BLaER1 (cell line): ENCODE data around the gene EPB41L3.

Experiments
- H3K27ac ChIP-seq: shearing (Covaris generic); formaldehyde crosslinking; 2 replicates; pipeline ENCODE4 v1.8.1; 2022
- H3K27me3 ChIP-seq: shearing (Covaris generic); formaldehyde crosslinking; 2 replicates; pipeline ENCODE4 v1.8.1; 2022
- H3K36me3 ChIP-seq: shearing (Covaris generic); formaldehyde crosslinking; 2 replicates; pipeline ENCODE4 v1.8.1; 2022
- H3K4me1 ChIP-seq: shearing (Covaris generic); formaldehyde crosslinking; 2 replicates; pipeline ENCODE4 v1.8.1; 2022
- H3K4me2 ChIP-seq: shearing (Covaris generic); formaldehyde crosslinking; 2 replicates; pipeline ENCODE4 v1.8.1; 2022
- H3K4me3 ChIP-seq: shearing (Covaris generic); formaldehyde crosslinking; 2 replicates; pipeline ENCODE4 v1.8.1; 2022
- H3K9ac ChIP-seq: shearing (Covaris generic); formaldehyde crosslinking; 2 replicates; pipeline ENCODE4 v1.8.1; 2022
- H3K9me3 ChIP-seq: shearing (Covaris generic); formaldehyde crosslinking; 2 replicates; pipeline ENCODE4 v1.8.1; 2022
- H4K20me1 ChIP-seq: shearing (Covaris generic); formaldehyde crosslinking; 2 replicates; pipeline ENCODE4 v1.8.1; 2022
- Cebpa-rat ChIP-seq: shearing (Covaris generic); IDR thresholded peaks from 2 replicates; pipeline ENCODE4 v1.8.1; 2022

Gene EPB41L3

GRCh38 chr18:5420906-5421305, 122.9 kb downstream of the EPB41L3 start:
- Histone ChIP-seq H3K4me1 (no peaks in the 10 kb centered on the region), H3K9ac (no peak overlapping the region), H3K27me3 (no peaks in the 10 kb centered on the region), H4K20me1 (no peaks in the 10 kb centered on the region), H3K4me3 (no peak overlapping the region), H3K36me3 (no peaks in the 10 kb centered on the region), H3K9me3 (no peaks in the 10 kb centered on the region), H3K4me2 (no peak overlapping the region), H3K27ac (no peak overlapping the region)
- no peak for TF ChIP-seq Cebpa-rat

DNA sequence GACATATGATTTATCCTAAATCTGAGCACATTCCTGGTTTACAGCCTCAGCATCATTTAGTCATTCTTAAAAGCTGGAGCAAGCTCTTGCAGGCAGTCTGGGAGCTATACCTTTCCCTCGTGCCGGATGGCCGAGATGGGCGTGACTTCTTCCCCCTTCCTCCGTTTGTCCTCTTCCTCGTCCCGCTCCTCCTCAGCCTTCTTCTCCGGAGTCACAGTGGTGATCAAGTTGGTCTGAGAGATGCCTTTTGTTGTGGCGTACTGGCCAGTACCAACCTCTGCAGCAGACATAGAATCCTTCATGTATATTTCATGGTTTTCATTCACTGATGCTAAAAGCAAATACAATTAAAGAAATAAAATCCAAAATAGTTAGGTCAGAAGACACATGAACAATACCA, 124.2 kb downstream of the EPB41L3 start:
- no peak overlapping the region for H3K9ac ChIP-seq
- H3K4me3 ChIP-seq = no peak overlapping the region
- no peaks in the 10 kb centered on the region for H4K20me1 ChIP-seq
- H3K27me3 ChIP-seq = no peaks in the 10 kb centered on the region
- H3K9me3 ChIP-seq = no peaks in the 10 kb centered on the region
- H3K27ac ChIP-seq = no peak overlapping the region
- TF ChIP-seq Cebpa-rat = no peak
- no peaks in the 10 kb centered on the region for H3K4me1 ChIP-seq
- H3K4me2 ChIP-seq = no peak overlapping the region
- no peaks in the 10 kb centered on the region for H3K36me3 ChIP-seq

DNA sequence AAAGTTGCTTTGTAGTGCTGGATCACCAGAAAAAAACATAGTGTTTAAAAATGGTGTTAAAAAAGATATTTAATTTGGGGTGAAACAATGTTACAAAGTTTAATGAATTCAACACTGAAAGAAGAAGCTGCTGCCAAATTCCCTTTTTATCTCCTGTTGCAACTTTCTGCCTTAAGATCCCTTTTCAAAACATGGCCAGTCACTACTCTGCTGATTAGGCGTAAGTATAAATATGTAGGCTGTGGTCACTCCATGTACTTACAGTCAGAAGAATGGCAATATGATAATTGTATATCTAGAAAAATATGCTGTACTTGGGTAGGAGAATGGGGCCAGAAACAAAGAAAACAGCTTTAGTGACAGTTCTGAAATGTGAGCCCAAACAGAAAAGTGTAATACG, 124.8 kb downstream of the EPB41L3 start:
- TF ChIP-seq Cebpa-rat = no peak
- H3K27ac ChIP-seq = no peak overlapping the region
- H3K4me1 ChIP-seq = no peaks in the 10 kb centered on the region
- no peak overlapping the region for H3K4me3 ChIP-seq
- no peaks in the 10 kb centered on the region for H3K36me3 ChIP-seq
- no peak overlapping the region for H3K9ac ChIP-seq
- H3K9me3 ChIP-seq = no peaks in the 10 kb centered on the region
- H3K27me3 ChIP-seq = no peaks in the 10 kb centered on the region
- H4K20me1 ChIP-seq = no peaks in the 10 kb centered on the region
- H3K4me2 ChIP-seq = no peak overlapping the region

GRCh38 chr18:5417342-5417741, 126.5 kb downstream of the EPB41L3 start:
- TF ChIP-seq Cebpa-rat = no peak
- H3K9ac ChIP-seq = no peak overlapping the region
- H3K4me2 ChIP-seq = no peak overlapping the region
- H3K4me3 ChIP-seq = no peak overlapping the region
- no peaks in the 10 kb centered on the region for H3K4me1 ChIP-seq
- no peaks in the 10 kb centered on the region for H4K20me1 ChIP-seq
- no peaks in the 10 kb centered on the region for H3K27me3 ChIP-seq
- H3K36me3 ChIP-seq = no peaks in the 10 kb centered on the region
- H3K9me3 ChIP-seq = no peaks in the 10 kb centered on the region
- H3K27ac ChIP-seq = no peak overlapping the region

DNA sequence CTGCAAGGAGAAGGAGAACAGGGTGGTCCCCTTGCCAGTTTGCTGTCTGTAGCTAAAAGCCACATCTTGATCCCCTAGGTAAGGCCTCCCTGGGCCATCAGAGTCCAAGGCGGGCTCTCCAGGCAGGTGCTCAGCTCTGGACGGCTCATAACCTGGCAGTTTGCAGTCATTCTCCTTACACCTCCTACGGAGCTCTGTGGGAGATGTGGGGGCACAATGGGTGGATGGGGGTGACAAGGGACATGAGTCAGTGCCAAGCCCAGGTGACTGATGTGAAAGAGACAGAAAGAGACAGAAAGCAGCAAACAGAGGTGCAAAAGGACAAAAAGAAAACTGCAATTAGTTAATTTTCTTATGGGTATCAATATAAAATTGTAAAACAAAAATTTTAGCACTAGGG, 127.7 kb downstream of the EPB41L3 start:
- no peak overlapping the region for H3K9ac ChIP-seq

DNA sequence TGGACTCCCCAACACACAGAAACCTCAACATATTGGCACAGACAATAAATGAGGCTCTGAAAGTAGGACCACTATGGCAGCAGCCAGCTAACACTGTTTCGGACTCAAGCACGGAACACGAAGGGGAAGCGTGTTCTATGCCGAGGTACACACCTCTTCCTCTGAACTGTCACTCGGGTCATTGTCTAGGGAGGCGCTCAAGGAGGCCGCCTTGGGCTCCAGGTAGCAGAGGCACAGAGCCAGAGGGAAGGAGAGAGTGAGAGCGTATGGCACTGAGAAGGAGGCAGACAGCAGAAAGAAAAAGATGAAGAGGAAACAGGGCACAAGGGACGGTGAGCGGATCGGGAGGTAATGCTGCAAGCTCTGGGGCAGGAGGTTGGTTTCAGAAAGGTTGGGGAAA, 128.1 kb downstream of the EPB41L3 start:
- no peak for TF ChIP-seq Cebpa-rat

More for the DNA sequence above, 127.7 kb downstream of the EPB41L3 start:
- Histone ChIP-seq H3K4me2 (no peak overlapping the region), H3K27ac (no peak overlapping the region), H3K4me1 (no peaks in the 10 kb centered on the region), H3K4me3 (no peak overlapping the region), H3K27me3 (no peaks in the 10 kb centered on the region), H3K9me3 (no peaks in the 10 kb centered on the region), H3K36me3 (no peaks in the 10 kb centered on the region), H4K20me1 (no peaks in the 10 kb centered on the region)
- no peak for TF ChIP-seq Cebpa-rat

GRCh38 chr18:5415031-5415430, 128.8 kb downstream of the EPB41L3 start:
- Histone ChIP-seq H3K4me3 (no peak overlapping the region), H3K4me1 (no peaks in the 10 kb centered on the region), H3K4me2 (no peak overlapping the region), H3K27ac (no peak overlapping the region), H4K20me1 (no peaks in the 10 kb centered on the region), H3K27me3 (no peaks in the 10 kb centered on the region), H3K36me3 (no peaks in the 10 kb centered on the region), H3K9ac (no peak overlapping the region), H3K9me3 (no peaks in the 10 kb centered on the region)
- TF ChIP-seq Cebpa-rat = no peak

More for the DNA sequence above, 128.1 kb downstream of the EPB41L3 start:
- Histone ChIP-seq H3K4me2 (no peak overlapping the region), H3K36me3 (no peaks in the 10 kb centered on the region), H3K4me3 (no peak overlapping the region), H3K27ac (no peak overlapping the region), H3K4me1 (no peaks in the 10 kb centered on the region), H3K27me3 (no peaks in the 10 kb centered on the region), H4K20me1 (no peaks in the 10 kb centered on the region), H3K9ac (no peak overlapping the region), H3K9me3 (no peaks in the 10 kb centered on the region)

GRCh38 chr18:5414546-5414945, 129.3 kb downstream of the EPB41L3 start:
- H4K20me1 ChIP-seq = no peaks in the 10 kb centered on the region
- no peak overlapping the region for H3K4me3 ChIP-seq
- no peaks in the 10 kb centered on the region for H3K27me3 ChIP-seq
- H3K27ac ChIP-seq = no peak overlapping the region
- no peak overlapping the region for H3K4me2 ChIP-seq
- TF ChIP-seq Cebpa-rat = no peak
- H3K36me3 ChIP-seq = no peaks in the 10 kb centered on the region
- no peaks in the 10 kb centered on the region for H3K4me1 ChIP-seq
- H3K9ac ChIP-seq = no peak overlapping the region
- no peaks in the 10 kb centered on the region for H3K9me3 ChIP-seq

- Histone ChIP-seq H3K4me1 (no peaks in the 10 kb centered on the region), H4K20me1 (no peaks in the 10 kb centered on the region), H3K27me3 (no peaks in the 10 kb centered on the region), H3K4me3 (no peak overlapping the region), H3K9ac (no peak overlapping the region), H3K9me3 (no peaks in the 10 kb centered on the region), H3K4me2 (no peak overlapping the region), H3K27ac (no peak overlapping the region), H3K36me3 (no peaks in the 10 kb centered on the region)
- TF ChIP-seq Cebpa-rat = no peak
These were observed 130.3 kb downstream of the EPB41L3 start for GRCh38 chr18:5413447-5413846.

DNA sequence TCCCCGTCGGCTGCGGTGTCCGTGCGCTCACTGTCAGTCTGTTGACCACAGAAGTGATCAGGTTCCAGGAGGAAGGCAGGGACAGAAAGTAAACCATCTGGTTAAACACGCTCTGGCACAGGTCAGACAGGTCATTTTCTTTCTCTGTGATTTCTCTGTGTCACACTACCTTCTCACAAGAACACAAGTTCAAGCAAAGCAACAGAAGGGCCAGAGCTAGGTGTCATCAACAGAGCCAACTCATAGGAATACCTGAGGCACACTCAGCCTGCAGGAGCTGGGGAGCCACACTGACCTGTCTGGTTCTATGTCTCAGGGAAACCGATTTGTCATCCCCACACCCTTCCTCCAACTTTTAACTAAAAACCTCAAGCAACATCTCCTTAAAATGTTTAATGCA, 133.2 kb downstream of the EPB41L3 start:
- no peaks in the 10 kb centered on the region for H3K36me3 ChIP-seq
- no peak overlapping the region for H3K4me2 ChIP-seq
- no peak for TF ChIP-seq Cebpa-rat
- H4K20me1 ChIP-seq = no peaks in the 10 kb centered on the region
- H3K4me3 ChIP-seq = no peak overlapping the region
- no peaks in the 10 kb centered on the region for H3K27me3 ChIP-seq
- H3K9ac ChIP-seq = no peak overlapping the region
- H3K9me3 ChIP-seq = no peaks in the 10 kb centered on the region
- H3K27ac ChIP-seq = no peak overlapping the region
- H3K4me1 ChIP-seq = no peaks in the 10 kb centered on the region

DNA sequence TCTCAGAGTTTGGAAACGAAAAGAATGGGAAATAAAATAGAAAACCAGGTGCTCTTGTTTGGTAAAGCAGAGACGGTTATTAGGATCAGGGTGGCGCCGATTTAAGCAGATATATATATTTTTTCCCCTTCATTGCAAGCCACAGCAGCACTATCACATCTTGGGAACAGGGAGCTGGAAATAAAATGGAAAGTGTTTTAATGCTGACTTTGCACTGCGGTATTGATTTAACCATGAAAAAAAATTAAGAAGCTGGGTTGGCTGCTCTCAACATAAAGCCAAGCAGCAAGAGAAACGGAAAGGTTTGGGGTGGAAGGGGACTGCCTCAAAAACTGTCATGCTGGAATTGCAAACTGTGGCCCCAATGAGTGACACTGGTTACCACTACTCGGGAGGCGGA, 145.5 kb downstream of the EPB41L3 start:
- H3K9ac ChIP-seq = no peak overlapping the region
- no peaks in the 10 kb centered on the region for H3K9me3 ChIP-seq
- no peaks in the 10 kb centered on the region for H3K36me3 ChIP-seq
- no peak overlapping the region for H3K4me3 ChIP-seq
- no peak overlapping the region for H3K27ac ChIP-seq
- no peak for TF ChIP-seq Cebpa-rat
- H3K27me3 ChIP-seq = no peaks in the 10 kb centered on the region
- H3K4me2 ChIP-seq = no peak overlapping the region
- H4K20me1 ChIP-seq = no peaks in the 10 kb centered on the region
- no peaks in the 10 kb centered on the region for H3K4me1 ChIP-seq
